ENCODE measurements around the gene TAMALIN.

Gene TAMALIN

DNA sequence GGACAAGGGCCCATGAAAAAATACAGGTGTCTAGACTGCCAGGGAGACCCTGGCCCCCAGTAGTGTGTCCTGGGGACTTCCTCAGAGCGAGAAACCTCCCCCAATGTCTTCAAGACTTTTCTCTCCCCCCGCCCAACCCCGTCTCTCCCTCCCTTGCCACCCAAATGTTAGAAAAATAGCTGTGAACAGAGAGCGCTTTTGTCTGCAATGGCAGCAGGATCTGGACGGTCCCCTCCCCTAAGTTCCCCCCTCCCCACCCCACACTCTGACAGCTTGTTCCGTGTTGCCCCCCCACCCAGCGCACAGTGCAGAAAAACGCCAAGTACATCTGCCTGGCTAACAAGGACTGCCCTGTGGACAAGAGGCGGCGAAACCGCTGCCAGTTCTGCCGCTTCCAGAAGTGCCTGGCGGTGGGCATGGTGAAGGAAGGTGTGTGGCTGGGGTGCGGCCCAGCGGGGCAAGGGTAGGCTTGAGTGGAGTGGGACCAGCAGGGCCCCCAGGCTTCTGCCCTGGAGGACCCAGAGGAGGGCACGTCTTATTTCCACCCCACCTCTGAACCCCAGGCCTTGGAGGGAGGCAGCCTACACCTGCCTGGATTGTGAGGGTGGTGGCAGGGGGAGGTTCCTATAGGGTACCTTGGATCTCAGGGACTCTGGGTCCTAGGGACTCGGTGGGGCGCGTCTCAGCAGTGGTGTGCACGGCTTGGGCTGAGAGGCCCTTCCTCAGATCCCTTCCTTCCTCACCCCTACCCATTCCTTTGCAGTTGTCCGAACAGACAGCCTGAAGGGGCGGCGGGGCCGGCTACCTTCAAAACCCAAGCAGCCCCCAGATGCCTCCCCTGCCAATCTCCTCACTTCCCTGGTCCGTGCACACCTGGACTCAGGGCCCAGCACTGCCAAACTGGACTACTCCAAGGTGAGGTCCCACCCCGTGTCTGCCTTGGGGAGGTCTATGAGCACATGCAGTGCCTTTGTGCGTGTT is 49.3 kb downstream of the TAMALIN start:
- DNase-seq (no peak), ATAC-seq (no peak)

DNA sequence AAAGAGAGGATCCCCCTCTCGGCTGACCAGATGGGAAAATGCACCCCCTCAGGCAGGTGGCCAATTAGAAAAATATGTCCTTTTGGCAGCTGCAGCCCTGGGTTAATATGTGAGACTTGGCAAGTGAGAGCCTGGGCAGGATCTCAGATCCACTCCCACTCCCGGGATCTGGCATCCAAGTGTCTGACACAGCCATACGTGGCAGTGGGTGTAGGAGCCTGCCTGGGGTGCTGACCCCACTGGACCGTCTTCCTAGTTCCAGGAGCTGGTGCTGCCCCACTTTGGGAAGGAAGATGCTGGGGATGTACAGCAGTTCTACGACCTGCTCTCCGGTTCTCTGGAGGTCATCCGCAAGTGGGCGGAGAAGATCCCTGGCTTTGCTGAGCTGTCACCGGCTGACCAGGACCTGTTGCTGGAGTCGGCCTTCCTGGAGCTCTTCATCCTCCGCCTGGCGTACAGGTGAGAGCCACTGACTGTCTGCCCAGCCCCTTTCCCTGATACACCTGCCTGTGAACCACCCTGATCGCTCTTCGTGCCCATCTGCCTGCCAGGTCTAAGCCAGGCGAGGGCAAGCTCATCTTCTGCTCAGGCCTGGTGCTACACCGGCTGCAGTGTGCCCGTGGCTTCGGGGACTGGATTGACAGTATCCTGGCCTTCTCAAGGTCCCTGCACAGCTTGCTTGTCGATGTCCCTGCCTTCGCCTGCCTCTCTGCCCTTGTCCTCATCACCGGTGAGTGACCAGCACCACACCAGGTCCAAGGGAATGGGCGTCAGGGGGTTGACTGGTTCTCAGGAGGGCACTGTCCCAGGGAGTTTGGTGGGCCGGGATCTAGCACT is 50.3 kb downstream of the TAMALIN start:
- no peak for DNase-seq

DNA sequence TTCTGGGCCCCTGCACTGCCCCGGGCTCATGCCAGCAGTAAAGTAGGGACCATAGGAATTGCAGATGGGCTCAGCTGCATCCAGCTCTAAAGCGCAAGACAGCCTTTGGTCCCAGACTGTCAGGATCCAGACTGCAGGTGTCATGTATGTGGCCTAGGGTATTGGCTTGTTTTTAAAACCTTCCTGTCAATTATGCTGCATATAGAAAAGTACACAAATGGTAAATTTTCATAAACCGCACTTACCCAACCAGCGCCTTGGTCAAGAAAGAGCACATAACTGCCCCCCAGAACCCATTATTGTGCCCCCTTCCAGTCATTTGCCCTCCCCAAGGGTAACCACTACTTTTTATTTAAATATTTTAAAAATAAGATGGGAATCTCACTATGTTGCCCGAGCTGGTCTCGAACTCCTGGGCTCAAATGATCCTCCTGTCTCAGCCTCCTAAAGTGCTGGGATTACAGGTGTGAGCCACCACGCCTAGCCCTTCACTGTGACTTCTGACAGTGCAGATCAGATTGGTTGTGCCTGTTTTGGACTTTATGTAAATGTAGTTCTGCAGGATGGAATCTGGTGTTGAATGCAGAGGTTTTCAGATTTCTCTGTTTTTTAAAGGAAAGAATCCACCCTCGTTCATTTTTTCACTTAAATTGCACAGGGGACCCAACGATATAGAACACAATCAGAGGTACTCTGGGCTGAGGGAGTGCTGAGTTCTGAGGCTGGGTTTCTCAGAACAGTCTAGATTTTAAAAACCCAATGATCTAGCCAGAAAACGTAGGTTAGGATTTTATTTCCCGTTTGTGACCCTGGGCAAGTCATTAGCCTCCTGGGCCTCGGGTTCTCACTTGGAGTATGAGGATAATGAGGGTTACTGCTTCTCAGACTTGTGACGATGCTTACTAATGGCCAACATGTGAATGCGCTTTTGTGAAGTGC is 51.2 kb downstream of the TAMALIN start:
- ATAC-seq (no peak), DNase-seq (no peak)

More for the DNA sequence above, 50.3 kb downstream of the TAMALIN start:
- ATAC-seq, result no peak

DNA sequence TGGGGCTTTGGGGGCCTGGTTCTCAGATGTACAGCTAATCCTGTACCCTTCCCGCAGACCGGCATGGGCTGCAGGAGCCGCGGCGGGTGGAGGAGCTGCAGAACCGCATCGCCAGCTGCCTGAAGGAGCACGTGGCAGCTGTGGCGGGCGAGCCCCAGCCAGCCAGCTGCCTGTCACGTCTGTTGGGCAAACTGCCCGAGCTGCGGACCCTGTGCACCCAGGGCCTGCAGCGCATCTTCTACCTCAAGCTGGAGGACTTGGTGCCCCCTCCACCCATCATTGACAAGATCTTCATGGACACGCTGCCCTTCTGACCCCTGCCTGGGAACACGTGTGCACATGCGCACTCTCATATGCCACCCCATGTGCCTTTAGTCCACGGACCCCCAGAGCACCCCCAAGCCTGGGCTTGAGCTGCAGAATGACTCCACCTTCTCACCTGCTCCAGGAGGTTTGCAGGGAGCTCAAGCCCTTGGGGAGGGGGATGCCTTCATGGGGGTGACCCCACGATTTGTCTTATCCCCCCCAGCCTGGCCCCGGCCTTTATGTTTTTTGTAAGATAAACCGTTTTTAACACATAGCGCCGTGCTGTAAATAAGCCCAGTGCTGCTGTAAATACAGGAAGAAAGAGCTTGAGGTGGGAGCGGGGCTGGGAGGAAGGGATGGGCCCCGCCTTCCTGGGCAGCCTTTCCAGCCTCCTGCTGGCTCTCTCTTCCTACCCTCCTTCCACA is 52.0 kb downstream of the TAMALIN start:
- DNase-seq (no peak), ATAC-seq (no peak)

DNA sequence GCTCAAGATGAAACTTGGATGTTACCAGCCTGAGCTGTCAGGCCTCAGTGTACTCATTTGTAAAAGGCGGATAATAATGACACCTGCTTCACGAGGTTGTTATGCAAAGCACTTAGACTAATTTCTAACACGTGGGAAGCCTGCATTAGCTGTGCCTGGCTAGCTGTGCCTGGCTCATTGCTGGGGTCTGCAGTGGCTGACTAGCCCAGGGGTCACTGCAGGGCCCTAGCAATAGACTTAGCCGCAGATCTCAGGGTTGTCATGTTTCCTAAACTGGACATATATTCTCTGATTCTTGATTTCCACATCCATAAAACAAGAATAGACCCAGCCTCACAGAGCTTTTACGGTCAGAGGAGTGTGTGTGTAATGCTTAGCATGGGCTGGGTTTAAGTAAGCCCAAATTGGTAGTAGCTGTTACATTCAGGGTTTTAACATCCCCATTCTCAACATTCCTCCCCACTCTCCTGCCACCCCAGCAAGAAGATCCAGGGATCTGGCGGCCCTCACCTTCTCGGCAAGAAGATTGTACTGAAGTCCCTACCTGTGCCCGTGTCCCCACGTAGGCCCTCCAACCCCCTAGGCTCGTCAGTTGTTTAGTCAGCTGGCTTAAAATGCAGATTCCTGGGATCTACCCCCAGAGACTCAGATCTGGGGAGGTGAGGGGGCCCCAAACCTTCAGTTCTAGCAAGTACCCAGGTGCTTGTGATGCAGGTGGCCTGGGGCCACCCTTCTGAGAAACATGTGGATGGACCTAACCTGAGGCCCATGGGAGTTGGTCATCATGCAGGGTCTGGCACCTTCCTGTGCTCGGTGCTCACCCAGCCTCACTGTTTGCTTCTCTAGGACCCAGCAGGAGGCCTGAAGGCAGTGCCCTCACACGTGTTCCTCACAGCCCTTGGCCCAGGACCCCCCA is 53.1 kb downstream of the TAMALIN start:
- DNase-seq (no peak), ATAC-seq (no peak)

DNA sequence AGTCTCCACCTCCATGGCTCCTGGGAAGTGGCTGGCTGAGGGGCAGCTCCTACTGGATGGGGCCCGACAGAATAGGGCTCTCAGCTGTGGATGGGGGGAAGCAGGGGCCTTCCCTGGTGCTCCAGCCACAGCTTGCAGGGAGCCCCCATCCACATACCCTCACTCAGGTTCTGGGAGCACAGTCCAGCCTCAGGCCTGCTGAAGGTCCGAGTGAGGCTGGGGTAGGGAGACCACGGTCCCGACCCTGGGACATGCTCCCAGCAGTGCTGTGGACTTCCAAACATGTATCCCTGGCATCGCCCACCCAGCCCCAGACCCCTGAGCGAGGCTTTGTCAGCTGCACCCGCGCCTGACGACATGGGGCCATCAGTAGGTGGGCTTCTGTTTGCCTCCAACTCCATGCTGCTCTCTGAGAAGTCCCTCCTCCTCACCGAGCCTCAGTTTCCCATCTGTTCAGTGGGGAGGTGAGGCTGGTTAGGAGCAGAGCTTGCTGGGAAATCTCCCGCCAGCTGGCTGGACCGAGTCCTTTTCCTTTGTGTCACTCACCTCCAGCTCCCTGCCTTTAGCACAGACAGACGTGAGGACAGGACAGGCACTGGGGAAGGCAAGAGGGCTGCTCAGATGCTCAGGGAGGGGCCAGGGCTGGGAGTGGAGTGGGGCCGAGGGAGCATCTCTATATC is 53.9 kb downstream of the TAMALIN start:
- ATAC-seq (no peak), DNase-seq (no peak)

DNA sequence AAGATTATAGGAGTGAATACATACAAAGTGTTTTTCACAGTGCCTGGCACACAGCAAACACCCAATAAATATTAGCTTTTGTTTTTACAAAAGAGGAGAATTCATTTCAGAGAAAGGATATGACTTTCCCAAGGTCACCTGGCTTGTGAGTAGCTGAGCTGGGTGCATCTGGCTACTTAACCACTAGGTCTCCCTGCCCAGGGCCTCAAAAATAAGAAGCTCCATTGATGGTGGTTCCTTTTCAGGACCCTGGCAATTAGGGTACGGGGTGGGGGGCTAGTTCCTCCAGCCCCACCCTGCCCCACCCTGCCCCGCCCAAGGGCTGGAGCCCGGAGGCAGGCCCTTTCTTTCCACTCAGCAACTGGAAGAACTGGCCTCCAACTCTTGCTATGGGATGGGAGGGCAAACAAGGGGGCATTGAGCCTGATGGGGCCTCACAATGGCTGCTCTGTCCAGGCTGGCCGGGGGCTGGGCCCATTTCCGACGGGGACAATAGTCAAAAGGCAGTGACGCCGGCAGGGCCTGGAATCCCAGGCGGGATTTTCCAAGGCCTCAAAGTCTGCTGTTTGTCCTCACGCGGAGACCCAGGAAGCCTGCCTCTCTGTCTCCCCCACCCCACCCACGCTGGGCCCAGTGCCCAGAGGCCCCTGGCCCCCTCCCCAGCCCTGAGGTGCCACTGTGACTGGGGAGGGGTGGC is 54.9 kb downstream of the TAMALIN start:
- DNase-seq, result no peak

DNA sequence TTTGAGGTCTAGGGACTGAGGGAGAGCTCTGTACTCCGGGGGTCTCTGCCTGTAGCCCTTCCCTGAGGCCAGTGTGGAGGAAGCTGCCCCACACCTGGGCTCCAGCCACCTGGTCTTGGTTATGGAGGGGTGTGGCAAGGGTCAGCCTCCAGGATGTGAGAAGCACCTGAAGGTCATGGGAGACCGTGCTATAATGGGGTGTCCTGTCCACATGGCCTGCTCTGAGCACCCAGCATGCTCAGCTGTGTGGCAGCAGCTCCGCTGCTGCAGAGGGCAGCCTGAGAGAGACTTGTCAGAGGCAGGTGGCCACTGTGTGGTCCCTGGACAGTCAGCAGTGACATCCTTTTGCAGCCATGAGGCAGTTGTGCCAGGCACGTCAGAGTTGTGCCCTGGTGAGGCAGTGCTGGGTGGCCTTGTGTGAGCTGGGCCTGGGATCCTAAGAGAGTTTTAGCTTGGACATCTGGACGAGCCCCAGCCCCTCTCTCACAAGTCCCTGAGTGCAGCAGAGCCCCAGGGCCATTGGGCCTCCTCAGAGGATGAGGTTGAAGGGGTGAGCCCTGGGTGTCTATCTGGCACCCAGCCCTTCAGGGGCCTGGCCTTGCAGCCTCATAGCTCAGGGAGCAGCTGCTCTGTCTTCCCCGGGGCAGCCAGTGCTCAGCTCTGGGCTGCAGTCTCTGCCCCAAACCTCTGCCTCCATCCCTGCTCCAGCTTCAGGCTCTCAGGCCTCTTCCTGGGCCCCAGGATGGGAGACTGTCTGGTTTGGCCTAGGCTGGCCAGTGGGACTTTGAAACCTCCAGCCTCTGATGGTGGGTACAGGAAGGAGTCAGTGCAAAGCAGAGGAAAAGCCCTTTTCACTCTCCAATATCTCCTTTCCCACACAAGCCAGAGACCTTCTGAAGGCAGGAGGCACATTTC is 55.7 kb downstream of the TAMALIN start:
- DNase-seq (no peak), ATAC-seq (no peak)

More for the DNA sequence above, 54.9 kb downstream of the TAMALIN start:
- no peak for ATAC-seq

DNA sequence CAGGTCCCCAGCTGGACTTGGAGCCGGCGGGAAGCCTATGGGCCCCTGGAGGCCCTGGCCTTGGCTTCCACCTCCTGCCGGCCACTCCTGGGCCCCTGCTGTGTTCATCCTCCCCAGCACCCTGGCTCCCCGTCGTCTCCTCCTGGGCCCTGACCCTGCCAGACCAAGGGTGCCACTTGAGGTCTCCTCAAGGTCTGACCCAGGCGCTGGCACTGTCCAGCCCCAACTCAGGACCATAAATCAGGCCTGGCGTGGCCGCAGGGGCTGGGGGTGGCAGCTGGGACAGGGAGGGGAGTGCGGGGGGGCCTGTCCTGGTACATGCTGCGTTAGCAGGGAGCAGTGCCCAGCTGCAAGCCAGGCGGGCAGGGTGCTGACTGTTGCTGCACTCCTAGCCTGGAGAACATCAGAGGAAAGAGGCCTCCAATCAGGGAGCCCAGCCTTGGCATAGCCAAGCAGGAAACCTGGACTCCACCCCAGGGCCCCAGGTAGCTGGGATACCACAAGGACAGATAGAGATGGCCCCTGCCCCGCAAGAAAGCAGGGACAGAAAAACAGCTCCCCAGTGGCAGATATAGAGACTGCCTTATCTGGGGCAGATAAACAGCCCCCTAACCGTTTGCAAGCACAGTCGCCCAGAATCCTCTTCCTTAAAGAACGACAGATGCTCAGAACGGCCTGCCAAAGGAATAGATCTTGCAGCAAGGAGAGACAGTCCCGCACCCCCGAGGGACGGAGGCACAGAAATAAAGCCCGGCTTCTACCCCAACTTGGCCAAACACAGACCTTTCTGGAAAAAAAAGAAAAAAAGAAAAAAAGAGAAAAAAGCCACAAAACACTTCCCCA is 56.6 kb downstream of the TAMALIN start:
- no peak for DNase-seq

DNA sequence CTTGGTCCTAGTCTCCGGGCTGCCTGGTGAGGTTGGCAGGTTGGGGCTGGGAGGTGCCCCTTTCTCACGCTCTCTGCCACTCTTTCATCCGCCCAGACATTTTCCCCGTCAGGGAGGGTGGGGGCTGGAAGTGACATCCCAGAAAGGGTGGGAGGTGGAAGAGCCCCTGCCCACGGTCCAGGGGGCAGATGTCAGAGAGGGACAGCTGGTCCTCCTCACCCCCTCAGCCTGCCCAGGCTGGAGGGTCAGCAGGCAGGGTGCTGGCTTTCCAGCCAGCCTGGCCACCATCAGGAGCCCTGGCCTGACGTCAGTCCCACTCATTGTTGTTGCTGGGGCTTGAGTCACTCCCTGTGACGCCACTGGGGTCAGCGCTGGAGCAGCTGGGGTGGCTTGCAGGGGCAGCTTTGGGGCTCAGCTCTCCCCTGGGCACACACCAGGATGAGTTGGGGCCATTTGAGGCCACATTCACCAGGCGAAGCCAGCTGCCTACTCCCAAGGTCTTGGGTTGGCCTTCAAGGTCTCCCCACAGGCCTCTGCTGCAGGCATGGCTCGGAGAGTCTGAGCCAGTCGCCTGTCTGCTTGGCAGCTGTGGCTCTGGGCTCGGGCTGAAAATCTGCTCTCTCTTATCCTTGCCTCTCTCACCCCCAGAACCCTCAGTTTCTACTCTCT is 57.4 kb downstream of the TAMALIN start:
- DNase-seq (no peak), ATAC-seq (no peak)

More for the DNA sequence above, 56.6 kb downstream of the TAMALIN start:
- no peak for ATAC-seq
